SU-DHL-6 (cell line): ENCODE measurements around the gene COX6B2.

Source experiments
- H2AFZ ChIP-seq: fragments of 200-600 bp; sonication (generic); 2 replicates; pipeline ENCODE4 v1.6.1; 2014; ENCODE audit warnings: low read depth, mild to moderate bottlenecking, moderate library complexity, mixed read lengths, antibody characterized with exemption, low read length; ENCODE audit not compliant: severe bottlenecking
- H3F3A ChIP-seq: fragments of 200-600 bp; shearing (Covaris generic); 2 replicates; pipeline ENCODE4 v1.6.0; 2016; ENCODE audit warnings: antibody characterized with exemption, mild to moderate bottlenecking; ENCODE audit not compliant: insufficient read depth
- H3K27ac ChIP-seq: fragments of 200-600 bp; sonication (generic); 2 replicates; pipeline ENCODE4 v1.5.1; 2016; ENCODE audit warnings: low read depth, mild to moderate bottlenecking, low read length, moderate library complexity, mixed read lengths
- H3K27me3 ChIP-seq: fragments of 200-600 bp; sonication (generic), shearing (Covaris generic); 2 replicates; pipeline ENCODE4 v1.6.0; 2014; ENCODE audit warnings: mild to moderate bottlenecking, low read length
- H3K36me3 ChIP-seq: fragments of 200-600 bp; sonication (generic); 2 replicates; pipeline ENCODE4 v1.6.1; 2014; ENCODE audit warnings: mild to moderate bottlenecking, low read length, mixed read lengths
- H3K4me2 ChIP-seq: fragments of 300-600, 200-600 bp; shearing (Covaris generic), sonication (generic); 2 replicates; pipeline ENCODE4 v1.6.0; 2014; ENCODE audit warnings: low read length, low read depth, mild to moderate bottlenecking; ENCODE audit not compliant: poor library complexity, severe bottlenecking
- H3K4me3 ChIP-seq: fragments of 200-600 bp; sonication (generic); 2 replicates; pipeline ENCODE4 v1.5.1; 2014; ENCODE audit warnings: antibody characterized with exemption, low read length, mild to moderate bottlenecking, mixed read lengths; ENCODE audit not compliant: insufficient read depth, poor library complexity, severe bottlenecking
- H3K79me2 ChIP-seq: fragments of 200-600 bp; sonication (generic); 2 replicates; pipeline ENCODE4 v1.6.1; 2014; ENCODE audit warnings: mild to moderate bottlenecking, low read length, moderate library complexity; ENCODE audit not compliant: insufficient read depth
- H3K9ac ChIP-seq: fragments of 200-600 bp; sonication (generic); 2 replicates; pipeline ENCODE4 v1.7.0; 2014; ENCODE audit warnings: mild to moderate bottlenecking, low read length
- H3K9me2 ChIP-seq: fragments of 200-600 bp; sonication (generic); replicated peaks from 2 replicates; pipeline ENCODE4 v1.6.1; 2014; ENCODE audit warnings: low read length; ENCODE audit not compliant: insufficient read depth
- H3K9me3 ChIP-seq: fragments of 200-600 bp; sonication (generic); 2 replicates; pipeline ENCODE4 v1.6.1; 2014; ENCODE audit warnings: low read length, mixed read lengths; ENCODE audit not compliant: insufficient read depth
- H4K20me1 ChIP-seq: fragments of 200-600 bp; sonication (generic); 2 replicates; pipeline ENCODE4 v1.6.1; 2014; ENCODE audit warnings: low read depth, mild to moderate bottlenecking, antibody characterized with exemption, low read length, moderate library complexity, mixed read lengths
- CTCF ChIP-seq: fragments of 200-600 bp; sonication (generic); IDR thresholded peaks from one replicate; pipeline ENCODE4 v1.5.1; 2017; ENCODE audit warnings: antibody characterized with exemption, mild to moderate bottlenecking, low read length, moderate library complexity; ENCODE audit not compliant: insufficient read depth, poor library complexity, severe bottlenecking
- EZH2phosphoT487 ChIP-seq: fragments of 200-600 bp; sonication (generic), shearing (Covaris generic); conservative IDR thresholded peaks from 2 replicates; pipeline ENCODE4 v1.6.1; 2018; ENCODE audit warnings: mild to moderate bottlenecking, antibody characterized with exemption, low read length, moderate library complexity, mixed read lengths

Gene COX6B2

GRCh38 chr19:55350620-55351315, 3.8 kb downstream of the COX6B2 start:
- H3K4me3 ChIP-seq, result no peak overlapping the region
- no peaks in the 10 kb centered on the region for H3K79me2 ChIP-seq
- no peaks in the 10 kb centered on the region for H4K20me1 ChIP-seq
- no peak overlapping the region for H3K4me2 ChIP-seq
- no peaks in the 10 kb centered on the region for H3K36me3 ChIP-seq
- H3K9ac ChIP-seq, result no peak overlapping the region
- no peak overlapping the region for H2AFZ ChIP-seq
- no peaks in the 10 kb centered on the region for H3K9me3 ChIP-seq
- H3K9me2 ChIP-seq, result no peaks in the 10 kb centered on the region
- no peaks in the 10 kb centered on the region for H3K27me3 ChIP-seq
- no peak for TF ChIP-seq EZH2phosphoT487
- TF ChIP-seq CTCF, result no peak
- H3K27ac ChIP-seq, result no peak overlapping the region
- H3F3A ChIP-seq, result no peaks in the 10 kb centered on the region

- H3K9me3 ChIP-seq, result no peaks in the 10 kb centered on the region
- H3K27ac ChIP-seq, result no peak overlapping the region
- H3K9me2 ChIP-seq, result no peaks in the 10 kb centered on the region
- no peaks in the 10 kb centered on the region for H3K79me2 ChIP-seq
- H3K27me3 ChIP-seq, result no peaks in the 10 kb centered on the region
- H3K4me3 ChIP-seq, result no peak overlapping the region
- no peak overlapping the region for H2AFZ ChIP-seq
- TF ChIP-seq EZH2phosphoT487, result no peak
- TF ChIP-seq CTCF, result no peak
- no peaks in the 10 kb centered on the region for H3F3A ChIP-seq
- H4K20me1 ChIP-seq, result no peaks in the 10 kb centered on the region
- no peaks in the 10 kb centered on the region for H3K36me3 ChIP-seq
- H3K9ac ChIP-seq, result no peak overlapping the region
- H3K4me2 ChIP-seq, result no peak overlapping the region
These were observed 6.0 kb downstream of the COX6B2 start for GRCh38 chr19:55348317-55349034.

GRCh38 chr19:55347442-55348009, 7.0 kb downstream of the COX6B2 start:
- Histone ChIP-seq H3K9me3 (no peaks in the 10 kb centered on the region), H3K9me2 (no peaks in the 10 kb centered on the region), H2AFZ (no peak overlapping the region), H3K79me2 (no peaks in the 10 kb centered on the region), H3K9ac (no peak overlapping the region), H3K4me3 (no peak overlapping the region), H3K36me3 (no peaks in the 10 kb centered on the region), H3K4me2 (no peak overlapping the region), H3K27me3 (no peaks in the 10 kb centered on the region), H4K20me1 (no peaks in the 10 kb centered on the region), H3K27ac (no peak overlapping the region), H3F3A (no peaks in the 10 kb centered on the region)
- TF ChIP-seq EZH2phosphoT487 (no peak), CTCF (no peak)
